A673 (cell line): ENCODE measurements around the gene NEIL3. TPM values are rescaled to one million over a fixed set of nuclear protein-coding genes. Genes with fewer than 3 reads are reported as not detected.

ENCODE experiments used
- BruUV-seq: library from RNA; stranded (reverse); fragments of 400-500 nt; replicated peaks from 2 replicates; lab custom pipeline; 2021; lab: Mats Ljungman, UMichigan
- CTCF ChIA-PET: fragments of 300-600 bp; sonication (Branson Sonifier 250); formaldehyde crosslinking; loops from one replicate; lab custom pipeline; 2022; ENCODE audit warnings: antibody characterized with exemption; lab: Charles Lee
- POLR2A ChIA-PET: fragments of 300-600 bp; sonication (Branson Sonifier 250); formaldehyde crosslinking; loops from one replicate; lab custom pipeline; 2022; ENCODE audit warnings: antibody characterized with exemption; ENCODE audit not compliant: low non-redundant PET; lab: Charles Lee
- DNase-seq: peaks from one replicate; pipeline ENCODE4 v3.0.0-alpha.2; 2015; ENCODE audit warnings: low spot score
- H3K27ac ChIP-seq: fragments of 200-600 bp; sonication (generic); 2 replicates; pipeline ENCODE4 v1.5.1; 2016; ENCODE audit warnings: mixed run types, low read depth, mild to moderate bottlenecking, mixed read lengths, antibody characterized with exemption, low read length; ENCODE audit not compliant: poor library complexity, severe bottlenecking
- H3K27me3 ChIP-seq: fragments of 200-600 bp; sonication (generic); replicated peaks from 2 replicates; pipeline ENCODE4 v1.6.1; 2017; ENCODE audit warnings: mixed run types, low read depth, mild to moderate bottlenecking, mixed read lengths, antibody characterized with exemption, low read length; ENCODE audit not compliant: insufficient read depth, poor library complexity
- H3K36me3 ChIP-seq: fragments of 200-600 bp; sonication (generic); 2 replicates; pipeline ENCODE4 v1.6.1; 2016; ENCODE audit warnings: mixed run types, mild to moderate bottlenecking, mixed read lengths, antibody characterized with exemption, low read length; ENCODE audit not compliant: insufficient read depth, poor library complexity, severe bottlenecking
- H3K4me1 ChIP-seq: fragments of 200-600 bp; sonication (generic); 2 replicates; pipeline ENCODE4 v1.6.1; 2017; ENCODE audit warnings: mixed run types, mild to moderate bottlenecking, mixed read lengths, antibody characterized with exemption, low read length; ENCODE audit not compliant: insufficient read depth, poor library complexity, severe bottlenecking
- H3K4me3 ChIP-seq: fragments of 200-600 bp; sonication (generic); 2 replicates; pipeline ENCODE4 v1.5.1; 2016; ENCODE audit warnings: low read depth, mixed run types, mild to moderate bottlenecking, mixed read lengths, low read length; ENCODE audit not compliant: poor library complexity, severe bottlenecking
- H3K9me3 ChIP-seq: fragments of 200-600 bp; sonication (generic); 2 replicates; pipeline ENCODE4 v1.6.1; 2016; ENCODE audit warnings: mixed run types, low read depth, mild to moderate bottlenecking, mixed read lengths, antibody characterized with exemption, low read length; ENCODE audit not compliant: poor library complexity, severe bottlenecking
- CTCF ChIP-seq: fragments of 300-800, 200-600 bp; sonication (generic); conservative IDR thresholded peaks from 2 replicates; pipeline ENCODE4 v1.5.1; 2017; ENCODE audit warnings: low read depth, mild to moderate bottlenecking, antibody characterized with exemption, low read length, moderate library complexity, mixed read lengths
- EZH2 ChIP-seq: fragments of 200-600 bp; sonication (generic); IDR thresholded peaks from 2 replicates; pipeline ENCODE4 v1.6.1; 2017; ENCODE audit warnings: borderline replicate concordance, low read depth, mild to moderate bottlenecking, mixed read lengths, antibody characterized with exemption, low read length; ENCODE audit not compliant: poor library complexity, severe bottlenecking
- intact Hi-C: fragments of 100-400 bp; cut with micrococcal nuclease; formaldehyde crosslinking; loops from one replicate; pipeline ENCODE4 v1.10.0; 2022; ENCODE audit not compliant: unreplicated experiment
- total RNA-seq: library from RNA; stranded (reverse); gene quantifications from 2 replicates; pipeline ENCODE4 v1.2.3, GENCODE V29; 2021

NEIL3 gene
- total RNA-seq, 1 experiment from 2014 or later: 24.0 TPM

- DNase-seq: no peak
- Histone ChIP-seq H3K9me3 (no peaks in the 10 kb centered on the region), H3K4me1 (no peaks in the 10 kb centered on the region), H3K27me3 (no peaks in the 10 kb centered on the region), H3K36me3 (no peaks in the 10 kb centered on the region), H3K27ac (no peak overlapping the region), H3K4me3 (no peak overlapping the region)
- ChIA-PET POLR2A (no interaction called here), CTCF (no interaction called here)
- intact Hi-C loops: no loop called here
- BruUV-seq: no TSS peak
- TF ChIP-seq EZH2 (no peak), CTCF (no peak)
Observed at GRCh38 chr4:177369372-177369771, 59.7 kb downstream of the NEIL3 start.

- ChIA-PET POLR2A (no interaction called here), CTCF (no interaction called here)
- BruUV-seq: no TSS peak
- H3K27ac ChIP-seq: no peak overlapping the region
- H3K36me3 ChIP-seq: no peaks in the 10 kb centered on the region
- no peaks in the 10 kb centered on the region for H3K4me1 ChIP-seq
- no peaks in the 10 kb centered on the region for H3K27me3 ChIP-seq
- H3K9me3 ChIP-seq: no peaks in the 10 kb centered on the region
- TF ChIP-seq CTCF (no peak), EZH2 (no peak)
- H3K4me3 ChIP-seq: no peak overlapping the region
- no peak for DNase-seq
- intact Hi-C loops: no loop called here
Observed at GRCh38 chr4:177371461-177371860, 61.8 kb downstream of the NEIL3 start.

GRCh38 chr4:177374966-177375365 lies 65.3 kb downstream of the NEIL3 start:
- ChIA-PET CTCF (no interaction called here), POLR2A (no interaction called here)
- no TSS peak for BruUV-seq
- Histone ChIP-seq H3K27me3 (no peaks in the 10 kb centered on the region), H3K9me3 (no peaks in the 10 kb centered on the region), H3K27ac (no peak overlapping the region), H3K4me1 (no peaks in the 10 kb centered on the region), H3K36me3 (no peaks in the 10 kb centered on the region), H3K4me3 (no peak overlapping the region)
- no peak for TF ChIP-seq EZH2
- no peak for TF ChIP-seq CTCF
- DNase-seq: no peak
- intact Hi-C loops: no loop called here
